GM12891 (cell line): ENCODE measurements around the gene DTX2.
"Not testable (repeated sequence)": the region's sequence is repeated elsewhere in the genome, so short reads cannot be mapped to it uniquely, and the experiment has no call there.

Source experiments
- PAX5 ChIP-seq: IDR thresholded peaks from 2 replicates; pipeline ENCODE4 v1.6.1; 2011; ENCODE audit warnings: low read length, moderate library complexity, mild to moderate bottlenecking; ENCODE audit not compliant: insufficient read depth, severe bottlenecking
- POLR2A ChIP-seq: IDR thresholded peaks from 2 replicates; pipeline ENCODE4 v1.6.1; 2011; ENCODE audit warnings: low read depth, low read length, control low read depth
- POLR2AphosphoS5 ChIP-seq: IDR thresholded peaks from 2 replicates; pipeline ENCODE4 v1.6.1; 2011; ENCODE audit warnings: low read depth, low read length, control low read depth
- SPI1 ChIP-seq: IDR thresholded peaks from 2 replicates; pipeline ENCODE4 v1.6.1; 2011; ENCODE audit warnings: low read depth, low read length, control low read depth

- TF ChIP-seq PAX5, POLR2AphosphoS5, POLR2A, SPI1: not testable (repeated sequence)
Measured at GRCh38 chr7:76461464-76462101, at the start of gene DTX2.
